Activated B cell treated with CpG ODN at 0.5 μM for 24 hours (primary cell): ENCODE results near the gene LNPK. TPM values are rescaled to one million over a fixed set of nuclear protein-coding genes. Genes with fewer than 3 reads are reported as not detected.

Experiments used
- ATAC-seq: fragments of 200-7000 bp; cut with Tn5 transposase; one replicate; pipeline ENCODE4 v1.10.0; 2021; ENCODE audit warnings: low read depth, mild to moderate bottlenecking, moderate library complexity
- CTCF ChIA-PET: fragments of 350-600 bp; sonication (Branson Sonifier 250); formaldehyde crosslinking; loops from one replicate; lab custom pipeline; 2021; ENCODE audit warnings: antibody characterized with exemption; lab: Charles Lee
- POLR2A ChIA-PET: fragments of 350-600 bp; sonication (Branson Sonifier 250); formaldehyde crosslinking; loops from one replicate; lab custom pipeline; 2021; ENCODE audit warnings: antibody characterized with exemption; lab: Charles Lee
- DNase-seq: peaks from one replicate; pipeline ENCODE4 v3.0.0; 2022
- H3K27ac Mint-ChIP-seq: one replicate; pipeline ENCODE4 v1.8.0; 2020; ENCODE audit warnings: mixed read lengths
- H3K27me3 Mint-ChIP-seq: one replicate; pipeline ENCODE4 v1.8.0; 2021; ENCODE audit warnings: mixed read lengths
- H3K36me3 Mint-ChIP-seq: one replicate; pipeline ENCODE4 v1.8.0; 2021; ENCODE audit warnings: low read depth, mixed read lengths
- H3K4me1 Mint-ChIP-seq: one replicate; pipeline ENCODE4 v1.8.0; 2021; ENCODE audit warnings: mixed read lengths
- H3K4me3 Mint-ChIP-seq: one replicate; pipeline ENCODE4 v1.8.0; 2020; ENCODE audit warnings: mild to moderate bottlenecking, mixed read lengths
- H3K9me3 Mint-ChIP-seq: one replicate; pipeline ENCODE4 v1.8.0; 2020; ENCODE audit warnings: mixed read lengths
- CTCF ChIP-seq: fragments of 200-600 bp; IDR thresholded peaks from one replicate; pipeline ENCODE4 v1.8.0; 2022; ENCODE audit warnings: antibody characterized with exemption, mild to moderate bottlenecking
- intact Hi-C: fragments of 100-400 bp; cut with micrococcal nuclease; formaldehyde crosslinking; loops from one replicate; pipeline ENCODE4 v1.15.1; 2024
- total RNA-seq: library from RNA; stranded (reverse); gene quantifications from 2 replicates; pipeline ENCODE4 v1.2.3, GENCODE V29; 2022

The LNPK gene
- total RNA-seq, 1 donor from 2014 or later = 15.2 TPM

DNA sequence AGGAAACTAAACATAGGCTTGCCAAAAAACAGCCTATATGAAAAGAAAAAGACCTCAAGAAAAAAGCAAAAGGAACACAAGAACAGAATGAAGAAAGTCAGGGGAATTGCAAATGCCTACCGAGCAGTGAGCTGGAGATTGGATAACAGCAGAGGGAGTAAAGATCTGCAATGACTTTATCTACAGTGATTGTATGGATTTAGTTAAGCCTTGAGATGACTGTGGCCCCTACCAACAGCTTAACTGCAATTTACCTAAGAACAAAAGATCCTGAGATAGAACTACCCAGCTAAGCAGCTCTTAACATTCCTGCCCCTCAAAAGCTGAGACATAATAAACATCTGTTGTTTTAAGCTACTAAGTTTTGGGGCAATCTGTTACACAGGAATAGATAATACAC is 20.5 kb downstream of the LNPK start:
- CTCF ChIA-PET = no interaction called here
- DNase-seq (no peak), ATAC-seq (no peak)
- TF ChIP-seq CTCF = no peak
- no peak overlapping the region for H3K4me3 Mint-ChIP-seq
- no peak overlapping the region for H3K27ac Mint-ChIP-seq
- intact Hi-C loops = no loop called here
- H3K36me3 Mint-ChIP-seq = peaks cover 28% of the 10 kb centered on the region
- H3K4me1 Mint-ChIP-seq = no peaks in the 10 kb centered on the region
- POLR2A ChIA-PET = no interaction called here
- H3K9me3 Mint-ChIP-seq = no peaks in the 10 kb centered on the region
- H3K27me3 Mint-ChIP-seq = no peaks in the 10 kb centered on the region

DNA sequence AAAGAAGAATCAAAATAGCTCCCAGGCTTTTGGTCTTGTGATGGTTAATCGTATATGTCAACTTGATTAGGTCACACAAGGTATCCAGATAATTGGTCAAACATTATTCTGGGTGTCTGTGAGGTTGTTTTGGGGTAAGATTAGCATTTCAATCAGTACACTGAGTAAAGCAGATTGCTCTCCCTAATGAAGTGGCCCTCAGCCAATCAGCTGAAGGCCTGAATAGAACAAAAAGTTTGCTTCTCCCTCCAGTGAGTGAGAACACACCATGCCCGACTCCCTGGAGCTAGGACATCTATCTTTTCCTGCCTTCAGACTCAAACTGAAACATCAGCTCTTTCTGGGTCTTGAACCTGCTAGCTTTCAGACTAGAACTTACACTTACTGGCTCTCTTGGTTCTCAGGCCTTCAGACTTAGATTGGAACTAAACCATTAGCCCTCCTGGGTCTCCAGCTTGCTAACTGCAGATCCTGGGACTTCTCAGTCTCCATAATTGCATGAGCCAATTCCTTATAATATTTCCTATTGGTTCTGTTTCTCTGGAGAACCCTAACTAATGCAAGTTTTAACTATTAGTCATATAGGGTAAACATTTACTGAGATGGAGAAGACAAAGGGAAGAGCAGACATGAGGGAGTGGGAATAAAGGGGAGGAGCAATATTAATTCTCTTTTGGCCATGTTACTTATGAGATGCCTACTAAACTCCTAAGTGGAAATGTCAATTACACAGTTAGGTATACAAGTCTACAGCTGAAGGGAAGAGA is 25.5 kb downstream of the LNPK start:
- Mint-ChIP-seq H3K4me1 (no peaks in the 10 kb centered on the region), H3K4me3 (no peak overlapping the region), H3K9me3 (peaks cover 4% of the 10 kb centered on the region), H3K27ac (no peak overlapping the region), H3K27me3 (no peaks in the 10 kb centered on the region), H3K36me3 (peaks cover 41% of the 10 kb centered on the region)
- ChIA-PET POLR2A (no interaction called here), CTCF (no interaction called here)
- no peak for TF ChIP-seq CTCF
- intact Hi-C loops = no loop called here
- no peak for DNase-seq
- ATAC-seq = no peak

- TF ChIP-seq CTCF = no peak
- intact Hi-C loops = no loop called here
- peaks cover 4% of the 10 kb centered on the region for H3K9me3 Mint-ChIP-seq
- ChIA-PET POLR2A (no interaction called here), CTCF (no interaction called here)
- ATAC-seq = no peak
- no peak overlapping the region for H3K4me3 Mint-ChIP-seq
- no peak for DNase-seq
- H3K4me1 Mint-ChIP-seq = no peaks in the 10 kb centered on the region
- H3K36me3 Mint-ChIP-seq = peaks cover 41% of the 10 kb centered on the region
- no peak overlapping the region for H3K27ac Mint-ChIP-seq
- H3K27me3 Mint-ChIP-seq = no peaks in the 10 kb centered on the region
Observed at GRCh38 chr2:175973373-175973772, 28.7 kb downstream of the LNPK start.

- intact Hi-C loops = no loop called here
- ChIA-PET CTCF (no interaction called here), POLR2A (no interaction called here)
- no peak for TF ChIP-seq CTCF
- Mint-ChIP-seq H3K27ac (no peak overlapping the region), H3K27me3 (no peaks in the 10 kb centered on the region), H3K36me3 (peaks cover 29% of the 10 kb centered on the region), H3K9me3 (peaks cover under 1% of the 10 kb centered on the region), H3K4me3 (no peak overlapping the region), H3K4me1 (no peaks in the 10 kb centered on the region)
- no peak for DNase-seq
- ATAC-seq = no peak
Observed at GRCh38 chr2:175966839-175967238, 35.2 kb downstream of the LNPK start.

DNA sequence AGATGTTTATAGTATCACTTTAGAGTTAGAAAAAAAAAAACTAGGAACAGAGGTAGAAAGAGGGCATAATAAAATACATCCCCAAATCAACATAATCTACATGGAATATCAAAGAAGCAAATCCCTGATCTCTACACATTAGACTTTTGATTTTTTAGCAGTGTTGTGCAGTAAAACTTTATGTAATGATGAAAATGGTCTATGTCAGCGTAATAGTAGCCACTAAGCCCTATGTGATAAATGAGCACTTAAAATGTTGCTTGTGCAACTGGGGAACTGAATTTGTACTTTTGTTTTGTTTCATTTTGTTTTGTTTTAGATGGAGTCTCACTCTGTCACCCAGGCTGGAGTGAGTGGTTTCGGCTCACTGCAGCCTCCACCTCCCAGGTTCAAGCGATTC is 36.3 kb downstream of the LNPK start:
- no peak overlapping the region for H3K4me3 Mint-ChIP-seq
- H3K27ac Mint-ChIP-seq = no peak overlapping the region
- ChIA-PET CTCF (no interaction called here), POLR2A (no interaction called here)
- no peaks in the 10 kb centered on the region for H3K27me3 Mint-ChIP-seq
- ATAC-seq (no peak), DNase-seq (no peak)
- H3K4me1 Mint-ChIP-seq = no peaks in the 10 kb centered on the region
- intact Hi-C loops = no loop called here
- no peak for TF ChIP-seq CTCF
- peaks cover 39% of the 10 kb centered on the region for H3K36me3 Mint-ChIP-seq
- H3K9me3 Mint-ChIP-seq = peaks cover 3% of the 10 kb centered on the region
